IMR-90 (cell line): ENCODE measurements around the gene RHOBTB3. TPM values are rescaled to one million over a fixed set of nuclear protein-coding genes. Genes with fewer than 3 reads are reported as not detected.

Source experiments
- ATAC-seq: fragments of 200-7000 bp; cut with Tn5 transposase; 2 replicates; pipeline ENCODE4 v1.9.1; 2020; ENCODE audit warnings: low read depth, mild to moderate bottlenecking, moderate library complexity
- BruUV-seq: library from RNA; stranded (reverse); fragments of 400-500 nt; replicated peaks from 2 replicates; lab custom pipeline; 2021; lab: Mats Ljungman, UMichigan
- CTCF ChIA-PET: fragments of 300-600 bp; formaldehyde crosslinking; extraction: SDS; loops from one replicate; lab custom pipeline; 2021; ENCODE audit warnings: antibody characterized with exemption; lab: Yijun Ruan, JAX
- POLR2A ChIA-PET: fragments of 300-600 bp; sonication (Branson Sonifier 250); formaldehyde crosslinking; loops from one replicate; lab custom pipeline; 2022; ENCODE audit warnings: antibody characterized with exemption; ENCODE audit not compliant: unreplicated experiment; lab: Charles Lee
- DNase-seq: peaks from one replicate; pipeline ENCODE4 v3.0.0; 2013
- H2AFZ ChIP-seq: replicated peaks from 2 replicates; pipeline ENCODE3; 2013; ENCODE audit warnings: low read length, mild to moderate bottlenecking; ENCODE audit not compliant: poor library complexity
- H2AK5ac ChIP-seq: 2 replicates; pipeline ENCODE4 v1.6.1; 2013; ENCODE audit warnings: low read depth, low read length, inconsistent platforms
- H2AK9ac ChIP-seq: replicated peaks from 2 replicates; pipeline ENCODE3; 2013; ENCODE audit warnings: mild to moderate bottlenecking, low read depth, low read length, moderate library complexity; ENCODE audit not compliant: poor library complexity
- H2BK120ac ChIP-seq: 2 replicates; pipeline ENCODE4 v1.6.1; 2013; ENCODE audit warnings: low read depth, low read length, inconsistent platforms
- H2BK15ac ChIP-seq: 3 replicates; pipeline ENCODE4 v1.6.1; 2013; ENCODE audit warnings: low read depth, low read length, inconsistent platforms
- H2BK20ac ChIP-seq: 2 replicates; pipeline ENCODE4 v1.6.1; 2013; ENCODE audit warnings: low read depth, mild to moderate bottlenecking, inconsistent platforms, low read length, moderate library complexity
- H2BK5ac ChIP-seq: 2 replicates; pipeline ENCODE4 v1.6.1; 2013; ENCODE audit warnings: mild to moderate bottlenecking, low read depth, low read length, inconsistent platforms; ENCODE audit not compliant: poor library complexity, severe bottlenecking
- H3K14ac ChIP-seq: replicated peaks from 2 replicates; pipeline ENCODE4 v1.6.1; 2013; ENCODE audit warnings: low read depth, low read length, inconsistent platforms
- H3K18ac ChIP-seq: 2 replicates; pipeline ENCODE4 v1.6.1; 2013; ENCODE audit warnings: low read depth, low read length, control low read depth
- H3K23ac ChIP-seq: 2 replicates; pipeline ENCODE4 v1.6.1; 2013; ENCODE audit warnings: low read depth, low read length, inconsistent platforms
- H3K27ac ChIP-seq: 2 replicates; pipeline ENCODE4 v1.5.1; 2013; ENCODE audit warnings: mild to moderate bottlenecking, control low read depth, low read length; ENCODE audit not compliant: insufficient read depth
- H3K27me3 ChIP-seq: 2 replicates; pipeline ENCODE4 v1.6.1; 2013; ENCODE audit warnings: low read length; ENCODE audit not compliant: control insufficient read depth, insufficient read depth
- H3K36me3 ChIP-seq: 2 replicates; pipeline ENCODE4 v1.6.1; 2013; ENCODE audit warnings: low read length, mixed read lengths; ENCODE audit not compliant: control insufficient read depth, insufficient read depth
- H3K4ac ChIP-seq: 2 replicates; pipeline ENCODE4 v1.6.1; 2013; ENCODE audit warnings: low read depth, low read length, inconsistent platforms
- H3K4me1 ChIP-seq: 2 replicates; pipeline ENCODE4 v1.6.1; 2013; ENCODE audit warnings: low read length, mixed read lengths; ENCODE audit not compliant: control insufficient read depth, insufficient read depth
- H3K4me2 ChIP-seq: 2 replicates; pipeline ENCODE4 v1.6.1; 2013; ENCODE audit warnings: low read depth, mild to moderate bottlenecking, control low read depth, low read length, moderate library complexity
- H3K4me3 ChIP-seq: 2 replicates; pipeline ENCODE4 v1.5.1; 2013; ENCODE audit warnings: low read depth, mild to moderate bottlenecking, control low read depth, low read length, moderate library complexity; ENCODE audit not compliant: insufficient read depth
- H3K56ac ChIP-seq: 2 replicates; pipeline ENCODE4 v1.6.1; 2013; ENCODE audit warnings: low read length, inconsistent platforms; ENCODE audit not compliant: insufficient read depth; ENCODE audit errors: extremely low read depth
- H3K79me1 ChIP-seq, 2 experiments: 2 replicates each; pipeline ENCODE4 v1.6.1; 2013; ENCODE audit warnings: low read length in 2 of 2, inconsistent platforms in 1 of 2, low read depth in 1 of 2
- H3K9ac ChIP-seq: 2 replicates; pipeline ENCODE4 v1.6.1; 2013; ENCODE audit warnings: low read depth, low read length, control low read depth
- H3K9me1 ChIP-seq: 2 replicates; pipeline ENCODE4 v1.6.1; 2013; ENCODE audit warnings: low read length, inconsistent platforms; ENCODE audit not compliant: insufficient read depth
- H3K9me3 ChIP-seq: 2 replicates; pipeline ENCODE4 v1.6.1; 2013; ENCODE audit warnings: low read length; ENCODE audit not compliant: control insufficient read depth, insufficient read depth
- H4K20me1 ChIP-seq: 2 replicates; pipeline ENCODE4 v1.6.1; 2013; ENCODE audit warnings: low read length, inconsistent platforms; ENCODE audit not compliant: insufficient read depth
- H4K5ac ChIP-seq: 2 replicates; pipeline ENCODE4 v1.6.1; 2013; ENCODE audit warnings: mild to moderate bottlenecking, low read depth, low read length, control low read depth
- H4K8ac ChIP-seq, 2 experiments: 2 replicates each; pipeline ENCODE4 v1.6.1; 2013; ENCODE audit warnings: low read depth in 2 of 2, low read length in 2 of 2, control low read depth in 1 of 2, inconsistent platforms in 1 of 2
- H4K91ac ChIP-seq: 2 replicates; pipeline ENCODE4 v1.6.1; 2013; ENCODE audit warnings: low read depth, low read length, inconsistent platforms; ENCODE audit not compliant: insufficient read depth
- BHLHE40 ChIP-seq: fragments of 150-350 bp; IDR thresholded peaks from 2 replicates; pipeline ENCODE4 v1.6.1; 2016; ENCODE audit warnings: mild to moderate bottlenecking, low read depth, low read length
- CHD1 ChIP-seq: IDR thresholded peaks from 2 replicates; pipeline ENCODE4 v1.6.1; 2012; ENCODE audit warnings: low read depth, low read length, improper control_type of control experiment
- MAFK ChIP-seq: IDR thresholded peaks from 2 replicates; pipeline ENCODE4 v1.6.1; 2012; ENCODE audit warnings: low read depth, low read length, improper control_type of control experiment
- NFE2L2 ChIP-seq: fragments of 150-350 bp; IDR thresholded peaks from 2 replicates; pipeline ENCODE4 v1.6.1; 2016; ENCODE audit warnings: low read depth, mild to moderate bottlenecking, low read length
- WGBS, 2 experiments: methylation state at CpG; one replicate each; pipeline versions ENCODE4 v1.1.5 to v1.1.7; 2013; ENCODE audit warnings: missing lambda C conversion rate in 2 of 2; ENCODE audit not compliant: insufficient read length in 1 of 2; ENCODE audit errors: extremely low coverage in 2 of 2; 5-methylcytosine and 5-hydroxymethylcytosine counted together
- dilution Hi-C: fragments of 300-500 bp; cut with HindIII; formaldehyde crosslinking; loops from one replicate; pipeline ENCODE4 v1.14.3; 2018; ENCODE audit warnings: low sequenced_read_pairs; ENCODE audit not compliant: unreplicated experiment
- in situ Hi-C: fragments of 300-500 bp; cut with MboI; formaldehyde crosslinking; loops from 3 replicates; pipeline ENCODE4 v1.14.3; 2019; ENCODE audit warnings: low sequenced_read_pairs, inconsistent platforms, mixed read lengths
- intact Hi-C: fragments of 100-400 bp; cut with micrococcal nuclease; formaldehyde crosslinking; loops from 2 replicates; pipeline ENCODE4 v1.10.0; 2022
- polyA plus RNA-seq, 3 experiments: library from polyadenylated mRNA; depleted of rRNA; stranded (reverse); fragments of >200 nt; gene quantifications; 2 replicates each; pipeline ENCODE4 v1.2.3, GENCODE V29; 2012; ENCODE audit warnings: low replicate concordance in 1 of 3
- total RNA-seq: library from RNA; depleted of rRNA; stranded (reverse); fragments of >200 nt; gene quantifications from 2 replicates; pipeline ENCODE4 v1.2.3, GENCODE V29; 2012
- TF ChIP-seq, protein P1 (sequence below): fragments of 150-350 bp; IDR thresholded peaks from 2 replicates; pipeline ENCODE4 v1.6.1; 2017; ENCODE audit warnings: mild to moderate bottlenecking, antibody characterized with exemption, low read length, low read depth

Gene RHOBTB3
- total and polyA plus RNA-seq, 2 of the 4 experiments (the other 2 are of a cell fraction): 117 to 447 TPM

DNA sequence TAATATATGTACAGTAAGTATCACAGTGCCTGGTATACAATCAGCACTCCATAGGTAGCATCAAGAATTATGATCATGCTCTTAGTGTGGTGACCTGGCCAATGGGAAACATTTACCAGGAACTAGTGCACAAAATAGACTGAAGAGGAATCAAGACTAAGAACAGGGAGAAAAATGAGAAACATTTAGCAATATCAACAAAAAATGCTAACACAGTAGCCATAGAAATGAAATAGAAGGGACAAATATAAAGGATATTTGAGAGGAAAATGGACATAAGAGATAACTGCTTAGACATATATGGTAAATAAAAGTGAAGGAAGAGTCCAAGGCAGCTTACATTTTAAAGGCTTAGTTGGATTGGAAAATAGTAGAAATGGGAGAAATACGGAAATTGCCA lies 31.8 kb upstream of the RHOBTB3 start:
- Histone ChIP-seq H3K9ac (no peak overlapping the region), H2BK15ac (no peak overlapping the region), H3K79me1 (no peaks in the 10 kb centered on the region), H3K27me3 (no peaks in the 10 kb centered on the region), H2AK9ac (no peak overlapping the region), H2BK5ac (no peak overlapping the region), H4K5ac (no peak overlapping the region), H3K9me1 (no peaks in the 10 kb centered on the region), H4K8ac (no peak overlapping the region), H3K18ac (no peak overlapping the region), H3K56ac (no peak overlapping the region), H3K27ac (no peak overlapping the region), H2AK5ac (no peak overlapping the region), H3K4ac (no peak overlapping the region), H3K14ac (no peak overlapping the region), H3K9me3 (no peaks in the 10 kb centered on the region), H3K4me2 (no peak overlapping the region), H3K23ac (no peak overlapping the region), H2AFZ (no peak overlapping the region), H3K36me3 (no peaks in the 10 kb centered on the region), H3K4me3 (no peak overlapping the region), H2BK120ac (no peak overlapping the region), H4K20me1 (no peaks in the 10 kb centered on the region), H2BK20ac (no peak overlapping the region), H4K91ac (no peak overlapping the region), H3K4me1 (no peaks in the 10 kb centered on the region)
- no peak for DNase-seq
- TF ChIP-seq NFE2L2 (no peak), MAFK (no peak), CHD1 (no peak), BHLHE40 (no peak)
- TF ChIP-seq, protein P1, sequence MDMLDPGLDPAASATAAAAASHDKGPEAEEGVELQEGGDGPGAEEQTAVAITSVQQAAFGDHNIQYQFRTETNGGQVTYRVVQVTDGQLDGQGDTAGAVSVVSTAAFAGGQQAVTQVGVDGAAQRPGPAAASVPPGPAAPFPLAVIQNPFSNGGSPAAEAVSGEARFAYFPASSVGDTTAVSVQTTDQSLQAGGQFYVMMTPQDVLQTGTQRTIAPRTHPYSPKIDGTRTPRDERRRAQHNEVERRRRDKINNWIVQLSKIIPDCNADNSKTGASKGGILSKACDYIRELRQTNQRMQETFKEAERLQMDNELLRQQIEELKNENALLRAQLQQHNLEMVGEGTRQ: no peak
- dilution Hi-C loops: no loop called here
- POLR2A ChIA-PET: no interaction called here
- BruUV-seq: no TSS peak
- intact Hi-C loops: no loop called here
- WGBS, 2 experiments: 100% methylated on average over 1 of the region's 1 CpG; no CpG with 5 or more reads in 1 of the 2 experiments
- ATAC-seq: no peak
- CTCF ChIA-PET: no interaction called here
- in situ Hi-C loops: no loop called here
